Keratinocyte (primary cell): ENCODE results near the gene KREMEN1. TPM values are rescaled to one million over a fixed set of nuclear protein-coding genes. Genes with fewer than 3 reads are reported as not detected.

Experiments used
- DNase-seq: peaks from one replicate; pipeline ENCODE4 v3.0.0-alpha.2; 2011; ENCODE audit warnings: low read depth, missing footprints, low spot score
- FAIRE-seq: peaks from 2 replicates; lab custom pipeline; 2011; peaks lifted over from hg19 to GRCh38; lab: Jason Lieb, UNC
- H2AFZ ChIP-seq: 2 replicates; pipeline ENCODE4 v1.6.0; 2012; ENCODE audit warnings: low read length, control low read depth, inconsistent platforms; ENCODE audit not compliant: control insufficient read depth
- H3K27ac ChIP-seq: 2 replicates; pipeline ENCODE4 v1.5.1; 2011; ENCODE audit warnings: low read length; ENCODE audit not compliant: control insufficient read depth, insufficient read depth
- H3K27me3 ChIP-seq: 3 replicates; pipeline ENCODE4 v1.6.0; 2011; ENCODE audit warnings: low read length; ENCODE audit not compliant: control insufficient read depth, insufficient read depth; ENCODE audit errors: extremely low read depth
- H3K36me3 ChIP-seq, 2 experiments: 2 replicates in 1 of 2; 3 replicates in 1 of 2; pipeline ENCODE4 v1.5.1; 2011; ENCODE audit warnings: low read length in 2 of 2, mild to moderate bottlenecking in 1 of 2; ENCODE audit not compliant: control insufficient read depth in 2 of 2, insufficient read depth in 2 of 2; ENCODE audit errors: extremely low read depth in 1 of 2
- H3K4me1 ChIP-seq: 3 replicates; pipeline ENCODE4 v1.5.1; 2011; ENCODE audit warnings: low read length; ENCODE audit not compliant: control insufficient read depth, insufficient read depth; ENCODE audit errors: extremely low read depth
- H3K4me2 ChIP-seq: 3 replicates; pipeline ENCODE4 v1.6.0; 2011; ENCODE audit warnings: low read depth, low read length; ENCODE audit not compliant: control insufficient read depth, insufficient read depth; ENCODE audit errors: extremely low read depth
- H3K4me3 ChIP-seq, 3 experiments: fragments of 200-600 bp in 1 of 3; sonication (generic) in 1 of 3; 2 replicates in 2 of 3; 3 replicates in 1 of 3; pipeline ENCODE4 v1.5.1; 2011 to 2016; ENCODE audit warnings: low read length in 3 of 3, mild to moderate bottlenecking in 3 of 3, control low read depth in 2 of 3, inconsistent platforms in 1 of 3, low read depth in 1 of 3, mixed read lengths in 1 of 3, mixed run types in 1 of 3, moderate library complexity in 1 of 3; ENCODE audit not compliant: control insufficient read depth in 2 of 3, insufficient read depth in 2 of 3; ENCODE audit errors: extremely low read depth in 1 of 3
- H3K79me2 ChIP-seq: 2 replicates; pipeline ENCODE4 v1.6.0; 2012; ENCODE audit warnings: low read length; ENCODE audit not compliant: control insufficient read depth, insufficient read depth
- H3K9ac ChIP-seq: 3 replicates; pipeline ENCODE4 v1.6.0; 2011; ENCODE audit warnings: low read length; ENCODE audit not compliant: control insufficient read depth, insufficient read depth; ENCODE audit errors: extremely low read depth
- H3K9me1 ChIP-seq: 3 replicates; pipeline ENCODE4 v1.6.0; 2011; ENCODE audit warnings: low read length; ENCODE audit not compliant: control insufficient read depth, insufficient read depth; ENCODE audit errors: extremely low read depth
- H3K9me3 ChIP-seq: 2 replicates; pipeline ENCODE4 v1.5.1; 2012; ENCODE audit warnings: low read depth, low read length; ENCODE audit not compliant: control insufficient read depth
- H4K20me1 ChIP-seq: 3 replicates; pipeline ENCODE4 v1.6.0; 2011; ENCODE audit warnings: low read length; ENCODE audit not compliant: control insufficient read depth, insufficient read depth; ENCODE audit errors: extremely low read depth
- EZH2 ChIP-seq: IDR thresholded peaks from one replicate; pipeline ENCODE4 v1.6.1; 2012; ENCODE audit warnings: inconsistent platforms, mild to moderate bottlenecking, low read length, moderate library complexity
- dilution Hi-C: fragments of 300-500 bp; cut with MboI; formaldehyde crosslinking; loops from one replicate; pipeline ENCODE4 v1.7.0; 2020; ENCODE audit warnings: low sequenced_read_pairs; ENCODE audit not compliant: extremely low pct_ligation_motif_present
- polyA plus RNA-seq, 5 experiments: library from polyadenylated mRNA; depleted of rRNA in 3 of 5; stranded (reverse) in 3 of 5; stranded (forward) in 1 of 5; unstranded in 1 of 5; fragments of >200 nt; gene quantifications; 1 replicate in 1 of 5; 2 replicates in 3 of 5; 3 replicates in 1 of 5; pipeline versions ENCODE4 v1.2.1 to v1.2.3, GENCODE V29; 2011 to 2012; ENCODE audit warnings: missing spikeins in 2 of 5, low read depth in 1 of 5, low replicate concordance in 1 of 5
- TF ChIP-seq, protein P1 (sequence below), 3 experiments: IDR thresholded peaks in 1 of 3; conservative IDR thresholded peaks in 1 of 3; optimal IDR thresholded peaks in 1 of 3; 2 replicates in 2 of 3; 3 replicates in 1 of 3; pipeline versions ENCODE3 to v1.5.1; 2011; ENCODE audit warnings: low read length in 3 of 3, mild to moderate bottlenecking in 3 of 3, moderate library complexity in 2 of 3, control low read depth in 1 of 3, inconsistent platforms in 1 of 3; ENCODE audit not compliant: insufficient read depth in 2 of 3; ENCODE audit errors: extremely low read depth in 1 of 3

The KREMEN1 gene
- polyA plus RNA-seq, 1 donor (not counting 4 experiments of a cell fraction or from before 2014, with no cell fraction given): 6.8 TPM

DNA sequence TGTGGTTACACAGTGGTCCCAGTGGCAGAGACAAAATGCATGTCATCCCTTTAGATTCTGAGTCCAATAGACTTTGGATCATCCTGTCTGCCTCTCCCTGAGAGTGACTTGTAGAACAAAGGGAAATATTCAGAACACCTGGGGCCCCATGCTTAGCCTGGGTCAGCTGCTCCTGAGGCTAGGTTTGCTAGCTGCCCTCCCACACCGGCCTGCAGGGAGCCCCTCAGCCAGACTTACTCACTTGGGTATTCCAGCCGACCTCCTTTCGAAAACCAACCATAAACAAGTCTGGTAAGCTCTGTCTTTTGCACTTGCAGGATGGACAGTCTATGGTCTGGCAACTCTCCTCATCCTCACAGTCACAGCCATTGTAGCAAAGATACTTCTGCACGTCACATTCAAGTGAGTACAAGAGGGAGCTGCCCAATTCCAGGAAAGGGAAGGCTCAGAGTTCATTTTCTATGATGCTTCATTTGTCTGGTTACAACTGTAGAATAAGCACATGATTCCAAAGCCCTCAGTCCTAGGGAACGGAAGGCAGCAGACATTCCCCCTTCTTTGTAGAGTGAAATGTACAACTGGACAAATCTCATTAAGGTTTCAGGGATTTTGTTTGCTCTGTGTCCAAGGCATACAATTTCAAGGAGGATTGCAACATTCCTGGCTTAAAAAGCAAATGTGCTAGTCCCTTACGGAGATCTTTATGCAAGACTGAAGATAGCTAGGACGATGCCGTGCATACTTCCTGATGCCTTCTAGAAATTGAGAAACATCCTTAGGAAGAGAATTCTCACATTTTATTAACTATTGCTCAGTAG lies 67.3 kb downstream of the KREMEN1 start:
- Histone ChIP-seq H3K36me3 (peaks cover 5 to 7% of the 10 kb centered on the region in 2 experiments), H3K9ac (no peak overlapping the region), H3K27ac (no peak overlapping the region), H3K4me1 (no peaks in the 10 kb centered on the region), H3K9me3 (no peaks in the 10 kb centered on the region), H2AFZ (no peak overlapping the region), H4K20me1 (no peaks in the 10 kb centered on the region), H3K9me1 (no peaks in the 10 kb centered on the region), H3K4me2 (no peak overlapping the region), H3K79me2 (no peaks in the 10 kb centered on the region), H3K4me3 (no peak overlapping the region), H3K27me3 (no peaks in the 10 kb centered on the region)
- no peak for FAIRE-seq
- DNase-seq: no peak
- dilution Hi-C loops: no loop called here
- TF ChIP-seq, protein P1, sequence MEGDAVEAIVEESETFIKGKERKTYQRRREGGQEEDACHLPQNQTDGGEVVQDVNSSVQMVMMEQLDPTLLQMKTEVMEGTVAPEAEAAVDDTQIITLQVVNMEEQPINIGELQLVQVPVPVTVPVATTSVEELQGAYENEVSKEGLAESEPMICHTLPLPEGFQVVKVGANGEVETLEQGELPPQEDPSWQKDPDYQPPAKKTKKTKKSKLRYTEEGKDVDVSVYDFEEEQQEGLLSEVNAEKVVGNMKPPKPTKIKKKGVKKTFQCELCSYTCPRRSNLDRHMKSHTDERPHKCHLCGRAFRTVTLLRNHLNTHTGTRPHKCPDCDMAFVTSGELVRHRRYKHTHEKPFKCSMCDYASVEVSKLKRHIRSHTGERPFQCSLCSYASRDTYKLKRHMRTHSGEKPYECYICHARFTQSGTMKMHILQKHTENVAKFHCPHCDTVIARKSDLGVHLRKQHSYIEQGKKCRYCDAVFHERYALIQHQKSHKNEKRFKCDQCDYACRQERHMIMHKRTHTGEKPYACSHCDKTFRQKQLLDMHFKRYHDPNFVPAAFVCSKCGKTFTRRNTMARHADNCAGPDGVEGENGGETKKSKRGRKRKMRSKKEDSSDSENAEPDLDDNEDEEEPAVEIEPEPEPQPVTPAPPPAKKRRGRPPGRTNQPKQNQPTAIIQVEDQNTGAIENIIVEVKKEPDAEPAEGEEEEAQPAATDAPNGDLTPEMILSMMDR (optimal IDR thresholded peaks at IDR 0.05 in 1 of 3, IDR thresholded peaks at IDR 0.05 in 1 of 3, conservative IDR thresholded peaks at IDR 0.05 in 1 of 3; ENCODE audit: extremely low read depth in 1 of 3, insufficient read depth in 2 of 3, low read length in 3 of 3): no peak
- TF ChIP-seq EZH2: no peak

DNA sequence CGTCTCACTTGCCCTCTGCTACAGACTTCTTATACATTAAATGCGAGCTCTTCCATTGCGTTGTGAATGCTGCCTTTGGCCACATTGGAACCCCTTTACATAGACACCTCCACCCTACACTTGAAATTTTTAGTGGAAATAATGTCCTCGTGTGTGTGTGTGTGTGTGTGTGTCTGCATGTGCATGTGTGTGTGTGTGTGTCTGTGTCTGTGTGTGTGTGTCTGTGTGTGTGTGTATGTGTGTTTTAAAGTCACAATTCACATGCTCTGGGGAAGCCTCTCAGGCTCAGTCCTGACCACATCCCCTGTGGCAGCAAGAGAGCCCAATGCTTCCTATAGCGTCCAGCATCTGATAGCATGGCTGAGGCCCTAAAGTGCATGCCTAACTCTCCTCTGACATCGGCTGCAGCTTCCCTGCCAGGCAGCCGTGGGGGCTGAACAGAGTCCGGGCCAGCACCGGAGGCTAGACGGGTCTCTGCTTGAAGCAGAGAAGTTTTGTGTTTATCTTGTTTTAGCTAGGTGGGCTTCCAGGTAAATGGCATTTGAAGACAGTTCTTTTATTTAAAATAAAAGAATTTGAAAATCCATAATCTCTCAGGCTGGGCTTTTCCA lies 68.3 kb downstream of the KREMEN1 start:
- no peak for FAIRE-seq
- DNase-seq: no peak
- no peak for TF ChIP-seq EZH2
- TF ChIP-seq, protein P1 (optimal IDR thresholded peaks at IDR 0.05 in 1 of 3, IDR thresholded peaks at IDR 0.05 in 1 of 3, conservative IDR thresholded peaks at IDR 0.05 in 1 of 3; ENCODE audit: extremely low read depth in 1 of 3, insufficient read depth in 2 of 3, low read length in 3 of 3): no peak
- no peaks in the 10 kb centered on the region for H3K4me1 ChIP-seq
- H3K27me3 ChIP-seq: no peaks in the 10 kb centered on the region
- no peaks in the 10 kb centered on the region for H3K79me2 ChIP-seq
- H3K9me3 ChIP-seq: no peaks in the 10 kb centered on the region
- no peaks in the 10 kb centered on the region for H3K9me1 ChIP-seq
- H2AFZ ChIP-seq: no peak overlapping the region
- no peaks in the 10 kb centered on the region for H4K20me1 ChIP-seq
- H3K27ac ChIP-seq: no peak overlapping the region
- H3K36me3 ChIP-seq: peaks cover 5 to 7% of the 10 kb centered on the region in 2 experiments
- H3K4me2 ChIP-seq: no peak overlapping the region
- dilution Hi-C loops: no loop called here
- H3K9ac ChIP-seq: no peak overlapping the region
- H3K4me3 ChIP-seq: no peak overlapping the region
